H1 (cell line): ENCODE data around the gene ZNF182. TPM values are rescaled to one million over a fixed set of nuclear protein-coding genes. Genes with fewer than 3 reads are reported as not detected.

Experiments used
- CTCF ChIA-PET: fragments of 300-600 bp; sonication (Branson Sonifier 250); formaldehyde crosslinking; loops from one replicate; lab custom pipeline; 2021; ENCODE audit not compliant: partially characterized antibody; lab: Charles Lee
- POLR2A ChIA-PET: fragments of 300-600 bp; sonication (Branson Sonifier 250); formaldehyde crosslinking; loops from one replicate; lab custom pipeline; 2021; ENCODE audit warnings: inconsistent platforms; ENCODE audit not compliant: partially characterized antibody; lab: Charles Lee
- DNase-seq, 2 experiments: peaks; one replicate each; pipeline versions ENCODE4 v3.0.0 to v3.0.0-alpha.2; 2010 to 2022; ENCODE audit warnings: low spot score in 2 of 2, low read depth in 1 of 2, mixed read lengths in 1 of 2
- FAIRE-seq: peaks from 2 replicates; lab custom pipeline; 2011; peaks lifted over from hg19 to GRCh38; lab: Jason Lieb, UNC
- H2AFZ ChIP-seq: 2 replicates; pipeline ENCODE4 v1.8.1; 2012; ENCODE audit warnings: low read length, inconsistent platforms
- H2AK5ac ChIP-seq: 2 replicates; pipeline ENCODE4 v1.6.1; 2013; ENCODE audit warnings: low read depth, low read length
- H2BK120ac ChIP-seq: replicated peaks from 2 replicates; pipeline ENCODE3; 2013; ENCODE audit warnings: low read depth, low read length, inconsistent platforms
- H2BK12ac ChIP-seq: 2 replicates; pipeline ENCODE4 v1.6.1; 2013; ENCODE audit warnings: low read depth, low read length
- H2BK15ac ChIP-seq: 2 replicates; pipeline ENCODE4 v1.6.1; 2013; ENCODE audit warnings: low read length
- H2BK20ac ChIP-seq: 2 replicates; pipeline ENCODE4 v1.6.1; 2013; ENCODE audit warnings: low read length
- H2BK5ac ChIP-seq: 2 replicates; pipeline ENCODE4 v1.6.1; 2013; ENCODE audit warnings: low read depth, low read length
- H3K14ac ChIP-seq: 2 replicates; pipeline ENCODE4 v1.6.1; 2013; ENCODE audit warnings: inconsistent platforms; ENCODE audit not compliant: insufficient read length
- H3K18ac ChIP-seq: 2 replicates; pipeline ENCODE4 v1.6.1; 2013; ENCODE audit warnings: low read length; ENCODE audit errors: extremely low read depth
- H3K23ac ChIP-seq: 2 replicates; pipeline ENCODE4 v1.6.1; 2013; ENCODE audit warnings: inconsistent platforms; ENCODE audit not compliant: insufficient read length
- H3K23me2 ChIP-seq: 2 replicates; pipeline ENCODE4 v1.6.1; 2013; ENCODE audit warnings: low read depth, low read length
- H3K27ac ChIP-seq: 2 replicates; pipeline ENCODE4 v1.6.1; 2011; ENCODE audit warnings: low read depth, low read length, inconsistent platforms
- H3K27me3 ChIP-seq, 4 experiments: replicated peaks in 1 of 4; 1 replicate in 1 of 4; 2 replicates in 3 of 4; pipeline versions ENCODE4 v1.6.1 to v1.8.1; 2011 to 2013; ENCODE audit warnings: low read length in 3 of 4, mild to moderate bottlenecking in 3 of 4, inconsistent platforms in 2 of 4, mixed read lengths in 2 of 4, moderate library complexity in 1 of 4; ENCODE audit not compliant: control insufficient read depth in 3 of 4, insufficient read depth in 3 of 4; ENCODE audit errors: extremely low read depth in 1 of 4
- H3K36me3 ChIP-seq, 4 experiments: 2 replicates each; pipeline versions ENCODE4 v1.6.1 to v1.8.1; 2011 to 2013; ENCODE audit warnings: mild to moderate bottlenecking in 4 of 4, low read length in 3 of 4, moderate library complexity in 2 of 4, control low read depth in 1 of 4, inconsistent platforms in 1 of 4; ENCODE audit not compliant: insufficient read depth in 4 of 4, control insufficient read depth in 2 of 4
- H3K4ac ChIP-seq: replicated peaks from 2 replicates; pipeline ENCODE3; 2013; ENCODE audit warnings: low read length, low read depth, mixed read lengths, inconsistent platforms; ENCODE audit not compliant: insufficient read length
- H3K4me1 ChIP-seq, 4 experiments: replicated peaks in 1 of 4; 1 replicate in 1 of 4; 2 replicates in 3 of 4; pipeline versions ENCODE4 v1.6.1 to v1.8.1; 2011 to 2013; ENCODE audit warnings: low read length in 3 of 4, inconsistent platforms in 2 of 4, mixed read lengths in 1 of 4; ENCODE audit not compliant: insufficient read depth in 4 of 4, control insufficient read depth in 3 of 4
- H3K4me2 ChIP-seq, 2 experiments: 2 replicates each; pipeline versions ENCODE4 v1.6.1 to v1.8.1; 2011 to 2013; ENCODE audit warnings: low read depth in 2 of 2, low read length in 2 of 2, control low read depth in 1 of 2, inconsistent platforms in 1 of 2, mild to moderate bottlenecking in 1 of 2; ENCODE audit not compliant: insufficient read depth in 1 of 2
- H3K4me3 ChIP-seq, 4 experiments: fragments of 200-600, 300-600 bp in 1 of 4; sonication (generic), shearing (Covaris generic), sonication (Bioruptor Twin) in 1 of 4; 2 replicates each; pipeline versions ENCODE4 v1.5.1 to v1.8.1; 2011 to 2016; ENCODE audit warnings: low read length in 4 of 4, low read depth in 3 of 4, control low read depth in 2 of 4, inconsistent platforms in 2 of 4, mild to moderate bottlenecking in 2 of 4, mixed read lengths in 1 of 4, moderate library complexity in 1 of 4; ENCODE audit not compliant: insufficient read depth in 2 of 4; ENCODE audit errors: extremely low read depth in 1 of 4
- H3K56ac ChIP-seq: replicated peaks from 2 replicates; pipeline ENCODE3; 2013; ENCODE audit warnings: low read depth, mild to moderate bottlenecking, mixed read lengths, low read length, inconsistent platforms; ENCODE audit not compliant: insufficient read length
- H3K79me1 ChIP-seq: 2 replicates; pipeline ENCODE4 v1.6.1; 2013; ENCODE audit warnings: low read depth, low read length, control low read depth
- H3K79me2 ChIP-seq, 2 experiments: 2 replicates each; pipeline versions ENCODE4 v1.6.1 to v1.8.1; 2012 to 2013; ENCODE audit warnings: low read length in 2 of 2, mild to moderate bottlenecking in 2 of 2, inconsistent platforms in 1 of 2; ENCODE audit not compliant: insufficient read depth in 2 of 2, control insufficient read depth in 1 of 2
- H3K9ac ChIP-seq, 4 experiments: replicated peaks in 1 of 4; 1 replicate in 1 of 4; 2 replicates in 3 of 4; pipeline versions ENCODE4 v1.6.1 to v1.8.1; 2011 to 2013; ENCODE audit warnings: low read depth in 3 of 4, low read length in 3 of 4, control low read depth in 2 of 4, mild to moderate bottlenecking in 2 of 4, moderate library complexity in 2 of 4, inconsistent platforms in 1 of 4; ENCODE audit errors: extremely low read depth in 1 of 4
- H3K9me3 ChIP-seq, 2 experiments: 2 replicates each; pipeline versions ENCODE4 v1.6.1 to v1.8.1; 2012 to 2013; ENCODE audit warnings: mild to moderate bottlenecking in 2 of 2, moderate library complexity in 2 of 2, control low read depth in 1 of 2, inconsistent platforms in 1 of 2, low read depth in 1 of 2, low read length in 1 of 2, mixed read lengths in 1 of 2; ENCODE audit not compliant: insufficient read depth in 2 of 2
- H4K20me1 ChIP-seq, 2 experiments: replicated peaks in 1 of 2; 2 replicates each; pipeline versions ENCODE3 to v1.8.1; 2011 to 2013; ENCODE audit warnings: inconsistent platforms in 2 of 2, low read length in 2 of 2, mild to moderate bottlenecking in 1 of 2; ENCODE audit not compliant: insufficient read depth in 2 of 2, control insufficient read depth in 1 of 2
- H4K5ac ChIP-seq: 2 replicates; pipeline ENCODE4 v1.6.1; 2013; ENCODE audit warnings: low read length, low read depth, mixed read lengths, inconsistent platforms; ENCODE audit not compliant: insufficient read length
- H4K8ac ChIP-seq: 2 replicates; pipeline ENCODE4 v1.8.0; 2013; ENCODE audit warnings: mild to moderate bottlenecking, moderate library complexity, low read length, inconsistent platforms; ENCODE audit not compliant: insufficient read depth; ENCODE audit errors: extremely low read depth
- H4K91ac ChIP-seq: replicated peaks from 2 replicates; pipeline ENCODE3; 2013; ENCODE audit warnings: low read length, mixed read lengths, inconsistent platforms; ENCODE audit not compliant: insufficient read length
- ATF3 ChIP-seq: IDR thresholded peaks from 2 replicates; pipeline ENCODE4 v1.6.1; 2011; ENCODE audit warnings: low read depth, mild to moderate bottlenecking, low read length; ENCODE audit not compliant: insufficient read depth
- CTCF ChIP-seq, 3 experiments: IDR thresholded peaks; 1 replicate in 2 of 3; 2 replicates in 1 of 3; pipeline versions ENCODE4 v1.5.1 to v1.6.1; 2011; ENCODE audit warnings: low read length in 3 of 3, mild to moderate bottlenecking in 3 of 3, inconsistent platforms in 2 of 3, low read depth in 1 of 3, moderate library complexity in 1 of 3; ENCODE audit not compliant: insufficient read depth in 1 of 3; ENCODE audit errors: control extremely low read depth in 1 of 3
- EGR1 ChIP-seq: IDR thresholded peaks from 2 replicates; pipeline ENCODE4 v1.6.1; 2011; ENCODE audit warnings: low read depth, low read length, borderline replicate concordance
- FOSL1 ChIP-seq: IDR thresholded peaks from 2 replicates; pipeline ENCODE4 v1.6.1; 2011; ENCODE audit warnings: mild to moderate bottlenecking, low read depth, low read length, moderate library complexity; ENCODE audit not compliant: insufficient read depth
- HDAC6 ChIP-seq: IDR thresholded peaks from one replicate; pipeline ENCODE4 v1.7.1; 2012; ENCODE audit warnings: low read depth, mild to moderate bottlenecking, inconsistent platforms, low read length, moderate library complexity
- KDM1A ChIP-seq: fragments of 200-600, 300-600 bp; sonication (generic); IDR thresholded peaks from 2 replicates; pipeline ENCODE4 v1.7.1; 2016; ENCODE audit warnings: mild to moderate bottlenecking, low read length, borderline replicate concordance
- MAFK ChIP-seq: IDR thresholded peaks from 2 replicates; pipeline ENCODE4 v1.6.1; 2012; ENCODE audit warnings: low read depth, mild to moderate bottlenecking, improper control_type of control experiment, low read length
- RBBP5 ChIP-seq: IDR thresholded peaks from 2 replicates; pipeline ENCODE4 v1.7.1; 2012; ENCODE audit warnings: low read depth, mild to moderate bottlenecking, inconsistent platforms, low read length, moderate library complexity, borderline replicate concordance
- RFX5 ChIP-seq: IDR thresholded peaks from 2 replicates; pipeline ENCODE4 v1.6.1; 2011; ENCODE audit warnings: low read depth, low read length, improper control_type of control experiment, borderline replicate concordance
- SIRT6 ChIP-seq: IDR thresholded peaks from one replicate; pipeline ENCODE4 v1.7.1; 2012; ENCODE audit warnings: low read length, inconsistent platforms
- SRF ChIP-seq: IDR thresholded peaks from 2 replicates; pipeline ENCODE4 v1.6.1; 2011; ENCODE audit warnings: mild to moderate bottlenecking, low read depth, low read length, moderate library complexity
- SUZ12 ChIP-seq: fragments of 200-600 bp; sonication (generic); IDR thresholded peaks from 2 replicates; pipeline ENCODE4 v1.6.1; 2012; ENCODE audit warnings: mild to moderate bottlenecking, inconsistent platforms, low read length, moderate library complexity, mixed read lengths
- WGBS, 2 experiments: shearing (Covaris generic) in 1 of 2; methylation state at CpG; one replicate each; pipeline versions ENCODE4 v1.1.6 to v1.1.7; 2013 to 2015; ENCODE audit warnings: low lambda C conversion rate in 2 of 2, mixed read lengths in 2 of 2, inconsistent platforms in 1 of 2, low coverage in 1 of 2, missing lambda C conversion rate in 1 of 2; ENCODE audit not compliant: insufficient replicate concordance in 2 of 2, insufficient coverage in 1 of 2, insufficient read length in 1 of 2; ENCODE audit errors: extremely low coverage in 1 of 2, missing lambda C conversion rate in 1 of 2; 5-methylcytosine and 5-hydroxymethylcytosine counted together
- polyA plus RNA-seq, 7 experiments: library from polyadenylated mRNA; depleted of rRNA in 3 of 7; stranded (reverse) in 5 of 7; unstranded in 2 of 7; fragments of >200 nt in 5 of 7; fragments of 200-250 nt in 2 of 7; gene quantifications; 1 replicate in 5 of 7; 2 replicates in 1 of 7; 4 replicates in 1 of 7; pipeline versions ENCODE4 v1.2.1 to v1.2.3, GENCODE V29; 2011 to 2013; ENCODE audit warnings: missing spikeins in 2 of 7, mixed read lengths in 2 of 7
- total RNA-seq: library from RNA; stranded (reverse); fragmentation: NEBNext Ultra II Directional; extraction: Animal tissue kit (Norgen Biotek cat#: 25700); gene quantifications from 2 replicates; pipeline ENCODE4 v1.2.1, GENCODE V29; 2021

The ZNF182 gene
- total and polyA plus RNA-seq, 2 of the 8 experiments (the other 6 are each of a cell fraction or from before 2014, with no cell fraction given): 1.3 to 8.2 TPM

DNA sequence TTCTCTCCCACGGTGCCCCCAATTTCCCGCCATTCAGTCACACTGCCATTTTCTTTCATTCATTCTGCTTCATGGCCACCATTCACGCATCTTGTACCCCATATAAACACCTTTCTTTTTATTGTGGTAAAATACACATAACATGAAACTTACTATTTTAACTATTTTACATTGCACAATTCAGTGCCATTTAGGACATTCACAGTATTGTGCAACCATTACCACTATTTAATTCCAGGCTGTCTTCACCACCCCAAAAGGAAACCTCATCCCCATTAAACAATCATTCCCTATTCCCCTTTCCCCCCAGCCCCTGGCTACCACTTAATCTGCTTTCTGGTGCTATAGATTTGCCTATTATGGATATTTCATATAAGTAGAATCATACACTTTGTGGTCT, 18.9 kb upstream of the ZNF182 start:
- no peaks in the 10 kb centered on the region for H3K36me3 ChIP-seq
- no peak overlapping the region for H2AFZ ChIP-seq
- ChIA-PET CTCF (interaction anchor here (1.7 kb wide), 1 partner anchor 190 kb away, joined by 9 read pairs; no protein-coding TSS in a partner anchor), POLR2A (no interaction called here)
- no peak overlapping the region for H2BK15ac ChIP-seq
- H3K9ac ChIP-seq: no peak overlapping the region
- H2BK20ac ChIP-seq: no peak overlapping the region
- H2BK5ac ChIP-seq: no peak overlapping the region
- H4K8ac ChIP-seq: no peak overlapping the region
- no peak overlapping the region for H3K14ac ChIP-seq
- no peaks in the 10 kb centered on the region for H3K4me1 ChIP-seq
- H2BK12ac ChIP-seq: no peak overlapping the region
- H3K23me2 ChIP-seq: no peaks in the 10 kb centered on the region
- H4K91ac ChIP-seq: no peak overlapping the region
- H3K18ac ChIP-seq: no peak overlapping the region
- no peak for FAIRE-seq
- no peaks in the 10 kb centered on the region for H3K27me3 ChIP-seq
- no peaks in the 10 kb centered on the region for H3K79me2 ChIP-seq
- DNase-seq: no peak
- no peaks in the 10 kb centered on the region for H3K9me3 ChIP-seq
- H3K27ac ChIP-seq: no peak overlapping the region
- no peak overlapping the region for H2AK5ac ChIP-seq
- H3K4me2 ChIP-seq: no peak overlapping the region
- no peak overlapping the region for H3K56ac ChIP-seq
- no peak overlapping the region for H2BK120ac ChIP-seq
- no peaks in the 10 kb centered on the region for H4K20me1 ChIP-seq
- H3K23ac ChIP-seq: no peak overlapping the region
- no peak overlapping the region for H3K4me3 ChIP-seq
- 93% methylated on average over 3 of the region's 3 CpGs; no CpG with 5 or more reads in 1 of the 2 experiments for WGBS, 2 experiments
- no peak overlapping the region for H3K4ac ChIP-seq
- no peak overlapping the region for H4K5ac ChIP-seq
- H3K79me1 ChIP-seq: no peaks in the 10 kb centered on the region
- TF ChIP-seq RFX5 (no peak), EGR1 (no peak), MAFK (no peak), KDM1A (no peak), SIRT6 (no peak), FOSL1 (no peak), HDAC6 (no peak), CTCF (IDR thresholded peaks at IDR 0.05; ENCODE audit: control extremely low read depth in 1 of 3, insufficient read depth in 1 of 3, low read depth in 1 of 3, low read length in 3 of 3) (no peak), SUZ12 (no peak), RBBP5 (no peak), ATF3 (no peak), SRF (no peak)
